Stimulated activated CD8-positive, alpha-beta memory T cell treated with anti-CD3 and anti-CD28 coated beads, Interleukin-15, amount 100 ng/mL, for 1 hour (primary cell): ENCODE results near the gene CD164.

Experiments
- DNase-seq: peaks from one replicate; pipeline ENCODE4 v3.0.0-alpha.2; 2020; ENCODE audit warnings: low read depth

The CD164 gene

DNA sequence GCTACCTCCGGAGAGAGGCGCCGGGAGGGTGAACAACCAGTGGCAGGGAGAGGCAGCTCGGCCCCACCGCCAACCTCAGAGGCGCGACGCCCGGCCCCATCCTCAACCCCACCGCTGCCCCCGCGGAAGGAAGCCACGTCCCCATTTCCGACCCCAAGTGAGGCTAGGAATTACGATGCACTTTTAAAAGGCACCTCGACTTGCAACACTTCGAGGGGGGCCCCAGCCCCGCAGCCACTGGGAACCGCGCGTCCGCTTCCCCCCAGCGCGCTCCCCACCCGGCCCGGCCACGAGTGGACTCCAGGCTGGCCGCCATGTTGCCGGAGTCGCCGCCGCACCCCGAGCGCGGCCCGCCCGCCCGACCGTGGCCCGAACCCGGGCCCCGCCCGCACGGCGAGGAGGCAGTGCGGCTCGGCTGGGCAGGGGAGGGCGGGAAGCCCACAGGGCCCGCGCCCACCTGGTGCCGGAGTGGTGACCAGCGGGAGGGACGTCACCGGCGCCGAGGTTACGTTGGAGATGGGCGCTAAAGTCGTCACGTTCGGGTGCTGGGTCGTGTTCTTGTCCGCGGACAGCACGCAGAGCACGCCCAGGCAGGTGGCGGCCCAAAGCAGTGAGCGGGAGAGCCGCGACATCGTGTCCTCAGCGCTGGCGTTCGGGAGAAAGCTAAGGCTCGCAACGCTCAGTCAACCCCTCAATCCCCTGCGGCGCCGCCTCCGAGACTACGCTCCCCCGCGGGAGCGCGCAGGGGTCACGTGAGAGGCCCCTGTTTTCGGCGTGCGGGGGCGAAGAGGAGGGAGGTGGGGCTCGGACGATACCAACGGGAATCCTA, at the start of gene CD164:
TSS of gene CD164 (minus strand) at position 721 of the 829 bp plus-strand sequence. CDS start at position 632, 89 bp downstream.
- peak; percentile 90 for DNase-seq

DNA sequence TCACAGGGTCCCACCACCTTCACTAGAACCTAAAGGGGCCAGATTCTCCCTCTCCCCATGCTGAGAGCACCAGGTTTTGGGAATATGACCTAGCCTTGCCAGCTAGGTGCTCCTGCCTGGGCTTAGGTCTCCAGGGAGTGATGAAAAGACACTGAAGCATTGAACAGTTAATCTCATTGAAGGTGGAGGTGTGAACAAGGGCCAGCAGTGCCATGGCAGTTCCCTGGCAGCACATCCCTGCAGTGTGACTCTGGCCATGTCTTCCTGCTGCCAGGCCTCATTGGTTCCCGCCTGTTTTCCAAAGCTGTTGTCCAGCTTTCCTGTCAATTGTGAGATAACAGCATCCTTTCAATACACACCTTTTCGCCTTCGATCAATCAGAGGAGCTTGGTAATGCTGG, 47.2 kb upstream of the CD164 start:
- DNase-seq, result no peak

DNA sequence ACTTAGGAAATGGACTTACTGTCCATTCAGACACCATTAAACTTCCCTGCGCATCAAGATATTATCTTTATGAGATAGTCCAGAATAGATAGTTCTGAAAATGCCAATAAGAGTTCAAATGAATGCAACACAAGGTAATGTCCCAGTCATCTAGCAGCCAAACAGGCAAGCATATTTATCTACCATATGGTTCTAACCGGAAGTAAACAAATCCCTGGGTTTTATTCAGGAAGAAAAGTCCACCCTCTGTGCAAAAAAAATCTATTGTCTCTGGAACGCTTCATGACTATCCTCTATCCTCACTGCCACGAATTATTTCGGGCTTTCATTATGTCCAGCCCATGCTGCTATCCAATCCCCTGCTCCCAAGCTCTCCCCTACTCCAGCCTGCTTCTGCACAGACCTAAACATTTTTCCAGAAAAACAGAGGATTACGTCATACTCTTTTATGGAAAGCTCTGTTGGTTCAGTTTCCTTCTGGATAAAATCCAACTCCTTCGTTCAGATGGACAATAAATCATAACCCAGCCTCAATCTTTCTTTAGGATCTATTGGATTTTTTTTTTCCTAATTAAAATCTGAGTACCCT, 46.7 kb upstream of the CD164 start:
- DNase-seq, result no peak

DNA sequence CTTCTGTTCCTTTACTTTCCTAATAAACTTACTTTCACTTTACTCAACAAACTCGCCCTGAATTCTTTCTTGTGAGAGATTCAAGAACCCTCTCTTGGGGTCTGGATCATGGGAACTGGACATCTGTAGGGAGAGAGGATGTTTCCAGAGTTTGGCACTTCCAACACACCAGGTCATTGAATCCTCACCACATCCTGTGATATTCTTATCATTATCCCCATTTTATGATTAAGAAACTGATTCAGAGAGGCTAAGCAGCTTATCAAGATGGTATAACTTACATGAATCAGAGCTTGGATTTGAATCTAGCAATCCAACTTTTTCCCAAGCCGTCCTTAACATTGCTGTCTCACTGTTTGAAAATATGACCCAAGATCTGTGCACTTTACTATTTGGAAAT, 42.7 kb upstream of the CD164 start:
- no peak for DNase-seq

DNA sequence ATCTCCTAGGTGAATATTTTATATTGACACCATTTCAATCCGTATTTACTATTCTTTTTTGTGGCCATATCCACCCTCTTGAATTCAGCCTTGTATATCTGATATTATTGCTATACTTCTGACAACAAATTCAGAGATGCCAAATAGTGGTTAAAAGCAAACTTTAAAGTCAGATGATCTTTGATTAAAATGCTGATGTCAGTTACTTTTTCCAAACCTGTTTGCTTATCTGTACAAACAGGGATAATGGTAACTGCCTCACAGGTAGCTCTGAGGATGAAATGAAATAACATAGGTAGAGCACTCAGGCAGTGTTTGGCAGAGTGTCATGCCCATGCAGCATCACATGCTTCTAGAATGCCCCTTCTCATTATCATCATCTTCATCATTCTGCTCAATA, 38.9 kb upstream of the CD164 start:
- DNase-seq, result no peak

DNA sequence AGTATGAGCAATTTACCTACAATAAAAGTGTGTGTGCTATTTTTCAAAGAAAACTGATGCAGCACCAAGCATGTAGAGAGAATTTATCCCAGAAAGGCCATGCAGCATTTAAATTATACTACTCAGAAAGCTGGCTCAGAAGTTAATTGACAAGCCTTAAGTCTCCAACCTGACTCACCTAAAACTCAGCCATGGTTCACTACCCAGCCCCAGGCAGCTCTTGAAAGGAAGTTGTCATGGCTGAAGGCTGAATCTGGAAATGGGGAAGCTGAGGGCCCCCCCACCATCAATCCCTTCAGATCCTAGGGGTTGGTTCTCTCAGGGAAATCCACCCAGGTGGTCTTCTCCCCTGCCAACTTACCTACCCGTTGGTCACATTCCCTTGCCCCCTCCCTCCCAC, 38.5 kb upstream of the CD164 start:
- no peak for DNase-seq

DNA sequence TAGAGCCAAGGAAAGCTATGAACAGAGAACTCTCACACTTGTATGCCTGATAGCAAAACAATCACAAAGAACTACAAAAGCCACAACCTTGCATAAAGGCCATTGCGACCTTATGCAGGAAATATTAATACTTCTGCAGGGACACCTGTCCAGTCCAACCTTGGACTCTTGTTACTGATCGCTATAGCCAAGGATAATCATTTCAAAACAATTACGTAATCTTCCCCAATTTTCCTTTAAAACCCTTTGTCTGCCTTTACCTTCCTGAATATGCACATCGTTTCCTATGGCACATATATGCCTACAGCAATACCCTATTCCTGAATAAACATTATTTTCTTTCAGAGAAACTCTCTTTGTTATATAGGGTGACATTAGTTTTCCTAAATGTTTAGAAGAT, 35.4 kb upstream of the CD164 start:
- DNase-seq, result no peak

DNA sequence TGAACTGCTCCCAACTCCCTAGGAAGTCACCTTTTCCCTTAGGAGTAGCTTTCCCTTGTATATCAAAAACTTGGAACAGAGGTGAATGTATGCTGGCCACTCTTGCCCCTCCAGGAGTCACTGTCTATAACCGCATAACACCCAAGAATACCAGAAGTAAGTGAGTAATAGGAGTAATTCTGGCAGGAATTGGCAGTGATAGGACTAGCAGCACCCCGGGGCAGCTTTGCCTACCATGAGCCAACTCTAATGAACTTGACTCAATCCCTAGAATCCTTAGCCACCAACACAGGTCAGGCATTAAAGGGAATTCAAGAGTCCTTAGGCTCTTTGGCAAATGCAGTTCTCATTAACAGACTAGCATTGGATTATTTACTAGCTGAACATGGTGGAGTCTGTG, 28.8 kb upstream of the CD164 start:
- DNase-seq, result no peak

DNA sequence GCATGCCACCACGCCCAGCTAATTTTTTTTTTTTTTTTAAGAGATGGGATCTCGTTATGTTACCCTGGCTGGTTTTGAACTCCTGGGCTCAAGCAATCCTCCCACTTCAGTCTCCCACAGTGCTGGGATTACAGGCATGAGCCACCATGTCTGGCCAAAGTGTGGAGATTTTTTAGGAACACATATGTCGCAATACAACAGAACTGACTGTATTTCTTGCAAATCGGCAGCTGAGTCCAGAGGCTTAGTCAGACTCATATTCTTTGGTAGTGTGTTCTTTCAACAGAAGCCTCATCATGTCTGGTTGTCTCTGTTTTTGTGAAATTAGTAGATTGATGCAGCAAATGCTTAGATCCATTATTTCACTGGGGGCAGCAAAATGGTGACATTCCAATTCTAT, 23.9 kb upstream of the CD164 start:
- DNase-seq, result no peak

DNA sequence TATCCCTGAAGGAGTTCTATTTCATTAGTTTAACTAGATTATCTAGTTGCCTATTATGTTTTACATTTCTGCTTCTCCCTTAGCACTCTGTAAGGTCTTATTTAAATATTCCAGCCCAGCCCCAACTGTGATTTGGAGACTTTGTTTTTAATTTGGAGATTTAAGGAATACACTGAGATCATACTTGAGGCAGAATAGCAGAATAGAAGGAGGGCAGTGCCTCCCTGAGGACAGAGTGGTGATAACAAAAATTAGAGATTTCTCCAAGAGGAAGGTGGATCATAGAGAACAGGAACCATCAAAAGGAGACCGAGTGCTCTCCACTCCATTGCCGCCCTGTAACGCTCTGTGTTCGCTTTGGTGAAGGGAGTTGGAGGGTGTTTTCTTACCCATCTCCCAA, 14.8 kb upstream of the CD164 start:
- DNase-seq, result no peak

DNA sequence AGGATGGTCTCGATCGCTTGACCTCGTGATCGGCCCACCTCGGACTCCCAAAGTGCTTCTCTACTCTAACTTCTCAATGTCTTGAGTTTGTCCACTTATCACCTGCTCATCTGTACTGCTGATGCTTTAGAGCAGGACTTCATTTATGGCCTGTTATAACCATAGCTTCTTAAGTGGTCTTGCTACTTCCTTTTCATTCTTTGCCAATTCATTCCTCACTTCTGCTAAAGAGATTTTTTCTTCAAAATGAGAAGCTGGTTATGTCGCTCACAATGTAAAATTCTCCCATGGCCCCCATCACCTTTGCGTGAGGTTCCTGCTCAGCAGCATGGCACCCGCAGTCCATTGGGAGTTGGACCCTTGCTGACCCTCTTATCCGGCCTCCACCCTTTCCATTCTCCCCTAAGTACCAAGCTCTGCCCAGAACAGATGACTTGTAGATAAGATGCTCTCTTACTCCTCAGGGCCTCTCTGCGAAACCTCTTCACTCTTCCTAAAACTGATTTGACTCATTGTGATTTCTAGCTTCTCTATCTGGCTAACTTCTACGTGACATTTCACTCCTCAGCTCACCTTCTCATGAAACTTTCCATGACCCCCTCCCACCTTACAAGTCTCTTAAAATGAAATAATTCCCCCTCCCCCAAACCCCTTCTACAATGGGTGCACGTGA, 13.9 kb upstream of the CD164 start:
- DNase-seq, result no peak

DNA sequence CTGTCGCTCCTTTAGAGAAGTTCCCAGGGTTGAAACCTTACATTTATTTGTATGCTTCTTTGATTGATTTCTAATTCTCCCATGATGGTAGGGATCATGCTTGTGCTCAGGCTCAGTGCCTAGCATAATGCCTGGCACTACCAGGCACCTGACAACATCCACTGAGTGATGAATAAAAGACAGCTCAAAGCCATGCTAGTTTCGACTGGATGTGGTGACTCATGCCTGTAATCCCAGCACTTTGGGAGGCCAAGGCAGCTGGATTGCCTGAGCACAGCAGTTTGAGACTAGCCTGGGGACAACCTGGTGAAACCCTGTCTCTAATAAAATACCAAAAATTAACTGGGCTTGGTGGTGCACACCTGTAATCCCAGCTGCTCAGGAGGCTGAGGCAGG, 11.6 kb upstream of the CD164 start:
- DNase-seq, result no peak

DNA sequence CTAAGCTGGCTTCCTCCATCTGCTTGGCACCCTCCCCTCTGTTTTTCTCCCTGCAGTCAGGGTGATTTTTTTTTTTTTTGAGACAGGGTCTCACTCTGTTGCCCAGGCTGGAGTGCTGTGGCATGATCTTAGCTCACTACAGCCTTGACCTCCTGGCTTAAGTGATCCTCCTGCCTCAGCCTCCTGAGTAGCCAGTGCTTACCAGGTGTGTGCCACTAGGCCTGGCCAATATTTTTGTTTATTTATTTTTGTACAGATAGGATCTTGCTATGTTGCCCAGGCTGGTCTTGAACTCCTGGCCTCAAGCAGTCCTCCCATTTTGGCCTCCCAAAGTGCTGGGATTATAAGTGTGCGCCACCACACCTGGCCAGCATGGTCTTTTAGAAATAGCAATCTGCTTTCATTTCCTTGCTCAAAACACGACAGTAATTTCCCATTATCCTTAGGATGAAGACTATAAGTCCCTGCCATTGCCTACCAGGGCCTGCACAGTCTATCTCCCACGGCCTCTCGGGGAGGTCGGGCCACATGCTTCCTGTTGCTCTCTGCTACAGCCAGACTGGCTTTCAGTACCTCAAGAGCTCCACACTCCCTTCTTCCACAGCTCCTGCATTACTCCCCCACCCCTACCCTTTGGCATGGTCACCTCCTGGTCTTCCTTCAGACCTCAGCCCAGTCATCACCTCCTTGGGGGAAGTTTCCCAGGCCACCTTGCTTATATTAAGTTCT, 11.1 kb upstream of the CD164 start:
- no peak for DNase-seq

DNA sequence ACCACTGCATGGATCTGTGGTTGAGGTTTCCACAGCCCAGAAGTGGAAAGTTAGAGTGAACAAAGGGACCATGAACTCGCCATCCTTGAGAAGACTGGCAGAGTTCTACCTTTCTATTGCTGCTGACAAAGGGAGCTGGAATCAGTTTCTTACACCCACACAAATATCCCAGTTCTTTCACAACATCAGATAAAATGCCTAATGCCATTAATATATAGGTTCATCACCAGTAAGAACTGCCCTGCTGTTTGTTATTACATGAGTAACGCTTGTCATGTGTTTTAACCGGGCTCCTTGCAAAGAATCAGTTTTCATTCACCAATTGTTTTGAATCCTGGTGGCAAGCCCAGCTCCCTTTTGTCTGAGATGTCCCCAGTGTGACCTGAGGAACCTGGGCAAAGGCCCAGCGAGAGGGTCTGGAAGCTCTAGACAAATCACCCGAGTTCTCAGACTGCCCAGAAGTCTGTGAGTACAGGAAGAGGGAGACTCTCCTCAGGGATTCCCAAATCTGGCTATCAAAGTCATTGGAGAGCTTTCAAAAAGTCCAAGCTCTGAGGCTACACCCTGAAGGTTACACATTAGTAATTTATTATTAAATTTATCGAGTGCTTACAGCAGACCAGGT, 7.5 kb upstream of the CD164 start:
- DNase-seq, result no peak

DNA sequence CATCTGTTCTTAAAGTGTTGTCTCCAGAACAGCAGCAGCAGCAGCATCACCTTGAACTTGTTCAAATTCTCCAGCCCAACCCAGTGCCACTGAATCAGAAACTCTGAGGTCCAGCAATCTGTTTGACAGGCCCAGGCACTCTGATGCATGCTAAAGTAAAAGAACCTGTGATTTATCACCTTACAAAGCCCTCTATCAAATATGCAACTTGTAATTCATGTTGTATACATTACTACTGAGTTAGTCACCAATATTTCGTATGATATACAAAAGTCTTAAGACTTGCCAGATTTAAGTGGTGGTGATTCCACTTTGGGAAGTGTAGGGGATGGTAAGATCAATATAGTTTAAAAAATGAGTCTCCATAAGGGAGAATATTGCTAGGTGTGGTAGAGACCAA, 6.0 kb upstream of the CD164 start:
- no peak for DNase-seq

DNA sequence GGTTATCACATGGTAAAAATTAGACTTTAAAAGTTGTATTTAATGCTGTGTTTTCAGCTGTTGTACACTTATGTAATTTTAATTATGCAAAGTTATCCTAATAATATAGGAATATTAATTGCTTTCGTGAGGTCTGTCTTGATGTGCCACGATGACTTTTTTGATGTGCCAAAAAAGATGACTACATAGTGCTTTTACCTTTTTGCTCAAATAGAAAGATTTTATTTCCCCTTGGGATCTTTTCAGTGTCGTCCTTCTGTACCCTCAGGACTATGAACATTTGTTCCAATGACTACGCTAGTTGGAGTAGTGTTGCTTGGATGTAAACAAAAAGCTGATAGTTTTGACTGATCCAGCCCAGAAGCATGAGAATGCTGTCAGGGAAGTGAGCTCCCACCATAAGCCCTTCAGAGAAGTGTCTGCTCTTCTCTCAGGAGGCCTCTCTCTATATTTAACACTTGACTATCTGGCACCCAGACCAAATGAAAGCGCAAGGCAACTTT, 1.2 kb upstream of the CD164 start:
- no peak for DNase-seq

DNA sequence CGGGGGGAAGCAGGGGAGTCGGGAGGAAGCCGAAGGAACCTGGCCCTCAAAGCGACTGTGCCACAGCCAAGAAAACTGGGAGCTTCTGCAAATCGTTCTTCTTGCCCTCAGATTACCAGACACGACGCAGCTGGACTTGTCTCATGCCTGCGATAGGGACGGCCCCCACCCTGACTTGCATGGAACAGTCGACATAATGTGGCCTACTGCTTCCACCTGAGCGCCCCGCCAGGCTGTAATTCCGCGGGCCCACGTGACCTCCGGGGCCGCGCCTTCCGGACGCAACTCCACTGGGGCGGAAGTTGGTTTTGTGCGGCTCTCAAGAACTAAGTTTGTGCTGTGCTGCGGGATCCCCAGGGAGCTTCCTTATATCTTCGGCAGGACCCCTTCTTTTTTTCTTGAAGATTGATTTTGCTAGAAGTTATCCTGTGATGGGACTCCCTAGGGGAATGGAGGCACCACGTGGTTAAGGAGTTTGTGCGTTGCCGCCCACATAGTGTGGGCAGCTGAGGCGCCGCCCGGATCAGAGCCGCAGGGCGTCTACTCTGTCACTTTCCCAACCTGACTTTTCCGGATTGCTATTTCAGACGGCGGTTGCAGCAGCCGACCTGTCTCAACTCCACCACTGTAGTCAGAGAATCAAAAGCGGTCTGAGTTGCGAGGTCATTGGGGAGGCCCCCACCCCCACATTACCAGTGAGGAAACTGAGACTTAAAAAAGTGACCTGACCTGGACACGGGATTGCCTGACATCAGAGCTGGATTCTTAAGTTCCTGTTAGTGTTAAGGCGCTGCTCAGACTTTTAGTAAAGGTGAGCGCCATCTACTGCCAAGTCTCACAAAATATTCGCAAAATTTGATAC, 540 bp upstream of the CD164 start:
- DNase-seq, result peak; percentile 82

DNA sequence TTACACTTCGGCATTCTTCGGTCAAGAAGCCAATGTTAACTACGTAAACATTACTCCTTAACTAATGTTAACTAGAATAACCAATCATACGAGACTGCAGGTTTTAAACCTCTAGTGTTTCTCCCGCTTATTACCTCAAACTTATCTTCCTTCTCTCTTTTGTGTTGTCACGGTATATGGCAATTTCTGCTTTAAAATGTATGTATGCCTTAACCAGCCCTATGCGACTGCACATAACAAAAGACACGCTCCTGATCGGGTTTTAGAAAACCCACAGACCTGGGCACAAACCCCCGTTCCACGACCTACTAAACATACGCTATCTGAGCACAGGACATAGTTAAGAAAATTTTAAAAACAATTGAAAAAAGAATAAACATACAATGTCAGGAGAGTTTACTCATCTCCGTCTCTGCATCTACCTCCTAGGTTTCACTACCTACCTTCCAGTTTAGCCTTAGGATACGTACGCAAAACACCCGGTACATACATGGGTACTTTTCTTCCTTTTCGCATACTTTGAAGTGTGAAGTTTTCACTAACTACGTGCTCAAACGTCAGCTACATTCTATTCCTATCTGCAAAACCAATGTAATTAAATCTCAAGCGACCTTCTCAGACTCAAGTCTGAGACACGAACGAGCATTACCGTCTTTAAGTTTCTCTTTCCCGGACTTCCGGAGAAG, 1.1 kb downstream of the CD164 start:
- DNase-seq, result no peak

DNA sequence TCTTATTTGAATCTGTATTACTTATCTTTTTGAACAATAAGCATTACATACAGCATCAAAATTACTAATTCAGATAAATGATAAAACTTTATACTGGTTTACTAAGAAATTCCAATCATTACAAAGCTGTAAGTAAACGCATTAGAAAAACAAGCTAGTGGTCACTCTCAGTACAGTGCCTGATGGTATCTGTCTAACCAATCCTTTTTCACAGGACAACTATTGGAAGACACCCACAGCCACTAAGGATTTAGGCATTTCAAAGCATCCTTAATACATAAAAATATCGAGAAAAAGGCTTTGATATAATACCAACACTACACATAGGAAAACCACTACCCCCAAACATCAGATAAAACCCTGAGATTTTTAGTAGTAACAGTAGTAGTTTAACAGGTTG, 2.6 kb downstream of the CD164 start:
- no peak for DNase-seq

DNA sequence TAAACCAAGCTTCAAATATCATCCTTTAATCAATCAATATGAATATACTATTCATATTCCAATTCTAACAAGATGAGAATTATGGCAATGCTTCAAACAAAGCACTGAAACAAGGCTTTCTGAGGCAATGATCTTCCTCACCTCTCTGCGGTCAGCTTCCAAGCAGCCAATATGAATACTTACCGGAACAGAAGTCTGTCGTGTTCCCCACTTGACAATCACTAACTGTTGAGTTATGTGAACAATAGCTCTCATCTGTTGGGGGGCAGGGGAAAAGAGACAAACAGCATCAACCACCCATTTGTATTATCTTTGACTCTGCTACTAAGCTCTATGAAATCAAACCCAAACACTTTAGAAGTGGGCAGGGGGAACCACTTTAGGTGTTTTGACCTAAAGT, 4.5 kb downstream of the CD164 start:
- DNase-seq, result no peak
